Sigmoid colon (tissue), 7 donors: ENCODE data around the gene METRN. TPM values are rescaled to one million over a fixed set of nuclear protein-coding genes. Genes with fewer than 3 reads are reported as not detected.

Experiments used
- DNase-seq: peaks from one replicate; pipeline ENCODE4 v3.0.0-alpha.2; 2019
- H3K27ac ChIP-seq, 4 donors: fragments of 200-600 bp; sonication (generic); one replicate each; pipeline ENCODE4 v1.5.1; 2016 to 2019; ENCODE audit warnings: mild to moderate bottlenecking in 1 of 4
- H3K27me3 ChIP-seq, 3 donors: fragments of 200-600 bp; sonication (generic); one replicate each; pipeline ENCODE4 v1.5.1; 2019; ENCODE audit warnings: mild to moderate bottlenecking in 1 of 3
- H3K36me3 ChIP-seq, 4 donors: fragments of 200-600 bp; sonication (generic); one replicate each; pipeline ENCODE4 v1.5.1; 2016 to 2019
- H3K4me1 ChIP-seq, 4 donors: fragments of 200-600 bp; sonication (generic); one replicate each; pipeline ENCODE4 v1.5.1; 2017 to 2019
- H3K4me3 ChIP-seq, 4 donors: fragments of 200-600 bp; sonication (generic); one replicate each; pipeline ENCODE4 v1.5.1; 2017 to 2019; ENCODE audit warnings: mild to moderate bottlenecking in 2 of 4, moderate library complexity in 1 of 4
- H3K9me3 ChIP-seq, 4 donors: fragments of 200-600 bp in 3 of 4; sonication (generic) in 3 of 4; one replicate each; pipeline versions ENCODE4 v1.5.1 to v1.6.1; 2013 to 2019
- CTCF ChIP-seq, 4 experiments: fragments of 450-650 bp in 3 of 4; fragments of 200-600 bp in 1 of 4; IDR thresholded peaks; one replicate each; pipeline ENCODE4 v1.5.1; 2016 to 2019; ENCODE audit warnings: antibody characterized with exemption in 4 of 4, mild to moderate bottlenecking in 3 of 4, moderate library complexity in 2 of 4
- EP300 ChIP-seq, 4 donors: sonication (generic); formaldehyde crosslinking; IDR thresholded peaks; one replicate each; pipeline ENCODE4 v1.6.1; 2017; ENCODE audit warnings: antibody characterized with exemption in 4 of 4
- POLR2A ChIP-seq, 2 donors: fragments of 450-650 bp; IDR thresholded peaks; one replicate each; pipeline ENCODE4 v1.6.1; 2016; ENCODE audit warnings: antibody characterized with exemption in 2 of 2, mild to moderate bottlenecking in 2 of 2, moderate library complexity in 2 of 2
- POLR2AphosphoS5 ChIP-seq, 4 donors: sonication (generic); formaldehyde crosslinking; IDR thresholded peaks; one replicate each; pipeline ENCODE4 v1.6.1; 2017; ENCODE audit warnings: antibody characterized with exemption in 4 of 4
- WGBS, 2 donors: extraction: QIAGEN DNeasy Blood & Tissue Kit; methylation state at CpG; one replicate each; pipeline ENCODE4 v1.1.7; 2013; 5-methylcytosine and 5-hydroxymethylcytosine counted together
- intact Hi-C: fragments of 100-400 bp; cut with DNase I; formaldehyde crosslinking; loops from one replicate; pipeline ENCODE4 v1.15.1; 2023
- polyA plus RNA-seq, 3 donors: library from polyadenylated mRNA; stranded (reverse); fragments of 200-250 nt; gene quantifications; one replicate each; pipeline ENCODE4 v1.2.3, GENCODE V29; 2013
- total RNA-seq, 4 donors: library from RNA; depleted of rRNA; stranded (reverse); fragments of >200 nt; gene quantifications; one replicate each; pipeline ENCODE4 v1.1.0, GENCODE V29; 2016
- donor health status: healthy with polysubstance abuse.
- donor health status: Bipolar disorder and iron deficiency.
- donor health status: healthy.

METRN gene
- total and polyA plus RNA-seq, 7 donors = 16.5 to 49.9 (median 31.8) TPM

- Histone ChIP-seq H3K4me1 (peaks cover 0 to 66% (median 59%) of the 10 kb centered on the region in 4 donors), H3K27ac (peak overlapping the region; percentile 94 to 99 (median 96))
These were observed 33.8 kb upstream of the METRN start for GRCh38 chr16:680967-681745.

GRCh38 chr16:681746-682427 is 33.0 kb upstream of the METRN start:
- Histone ChIP-seq H3K4me1 (peaks cover 0 to 64% (median 61%) of the 10 kb centered on the region in 4 donors), H3K36me3 (peaks cover 14 to 31% (median 19%) of the 10 kb centered on the region in 4 donors), H3K4me3 (peak overlapping the region in 2 of 4 donors; percentile 93 to 95), H3K9me3 (no peaks in the 10 kb centered on the region), H3K27ac (peak overlapping the region in 1 of 4 donors; percentile 99), H3K27me3 (no peaks in the 10 kb centered on the region)
- intact Hi-C loops = loop anchor here (10.0 kb wide), 1 partner anchor 1093 kb away; the partner anchor contains the start of genes EME2, MRPS34 and NME3
- no peak for TF ChIP-seq POLR2AphosphoS5 (IDR thresholded peaks at IDR 0.05)
- WGBS, 2 donors = 77 to 83% methylated on average over 28 of the region's 28 CpGs
- no peak for DNase-seq

More at GRCh38 chr16:680967-681745, 33.8 kb upstream of the METRN start:
- intact Hi-C loops = loop anchor here (1.0 to 10.0 kb wide), 2 partner anchors 92 to 1094 kb away; partner anchors contain the start of genes EME2, MRPS34 and NME3
- no peak for DNase-seq
- WGBS, 2 donors = 42 to 50% methylated on average over 44 of the region's 44 CpGs
- Histone ChIP-seq H3K9me3 (no peaks in the 10 kb centered on the region), H3K4me3 (peak overlapping the region; percentile 72 to 95 (median 86)), H3K36me3 (peaks cover 14 to 23% (median 17%) of the 10 kb centered on the region in 4 donors), H3K27me3 (no peaks in the 10 kb centered on the region)
- no peak for TF ChIP-seq EP300 (IDR thresholded peaks at IDR 0.05)
- no peak for TF ChIP-seq POLR2AphosphoS5 (IDR thresholded peaks at IDR 0.05)
- TF ChIP-seq POLR2A (IDR thresholded peaks at IDR 0.05) = no peak
- TF ChIP-seq CTCF (IDR thresholded peaks at IDR 0.05) = no peak

GRCh38 chr16:682493-683395 is 32.2 kb upstream of the METRN start:
- 68 to 87% methylated on average over 36 of the region's 36 CpGs for WGBS, 2 donors
- no peak overlapping the region for H3K27ac ChIP-seq
- intact Hi-C loops = loop anchor here (10.0 kb wide), 1 partner anchor 1092 kb away; the partner anchor contains the start of genes EME2, MRPS34 and NME3

GRCh38 chr16:683396-684070 is 31.4 kb upstream of the METRN start:
- TF ChIP-seq POLR2AphosphoS5 (IDR thresholded peaks at IDR 0.05) (no peak), EP300 (IDR thresholded peaks at IDR 0.05) (no peak), POLR2A (IDR thresholded peaks at IDR 0.05) (no peak), CTCF (IDR thresholded peaks at IDR 0.05) (no peak)
- Histone ChIP-seq H3K36me3 (peaks cover 14 to 41% (median 21%) of the 10 kb centered on the region in 4 donors), H3K9me3 (no peaks in the 10 kb centered on the region), H3K4me1 (peaks cover 0 to 70% (median 63%) of the 10 kb centered on the region in 4 donors), H3K27ac (peak overlapping the region; percentile 82 to 87 (median 83)), H3K4me3 (peak overlapping the region; percentile 49 to 83 (median 79)), H3K27me3 (no peaks in the 10 kb centered on the region)
- 6 to 19% methylated on average over 57 of the region's 57 CpGs for WGBS, 2 donors
- no peak for DNase-seq
- intact Hi-C loops = loop anchor here (2.0 to 10.0 kb wide), 2 partner anchors 37 to 1091 kb away; partner anchors contain the start of genes ANTKMT, EME2, MRPS34 and NME3

More at GRCh38 chr16:682493-683395, 32.2 kb upstream of the METRN start:
- Histone ChIP-seq H3K27me3 (no peaks in the 10 kb centered on the region), H3K36me3 (peaks cover 14 to 39% (median 21%) of the 10 kb centered on the region in 4 donors), H3K4me1 (peaks cover 0 to 64% (median 61%) of the 10 kb centered on the region in 4 donors), H3K4me3 (peak overlapping the region in 2 of 4 donors; percentile 82 to 83), H3K9me3 (no peaks in the 10 kb centered on the region)
- peak; percentile 74 for DNase-seq
- TF ChIP-seq CTCF (IDR thresholded peaks at IDR 0.05) = peak in 1 of 4 experiments; percentile 5
- no peak for TF ChIP-seq POLR2AphosphoS5 (IDR thresholded peaks at IDR 0.05)
